Measurements from ENCODE around the gene BBS2.
"Not testable (repeated sequence)": the region's sequence is repeated elsewhere in the genome, so short reads cannot be mapped to it uniquely, and the experiment has no call there.

BBS2 gene

DNA sequence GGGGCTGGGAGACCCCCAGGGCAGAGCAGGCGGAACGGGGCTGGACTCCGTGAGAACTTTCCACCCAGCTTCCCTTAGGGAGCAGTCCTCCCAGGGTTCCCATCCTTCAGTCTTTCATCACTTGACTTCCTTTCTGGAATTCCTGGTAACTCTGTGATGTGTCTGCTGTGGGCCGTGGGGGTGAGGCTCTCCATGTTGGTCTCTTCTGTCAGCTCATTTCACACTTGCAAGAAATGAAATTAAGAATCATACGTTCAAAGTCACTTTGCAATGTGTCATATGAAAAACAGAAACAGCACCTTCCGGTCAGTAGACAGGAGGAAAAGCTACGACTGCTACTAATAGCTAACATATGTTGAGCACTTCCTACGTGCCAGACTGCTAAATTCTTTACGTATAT is 5.4 kb upstream of the BBS2 start:
- no peak for DNase-seq (ENCODE audit: low read depth)

DNA sequence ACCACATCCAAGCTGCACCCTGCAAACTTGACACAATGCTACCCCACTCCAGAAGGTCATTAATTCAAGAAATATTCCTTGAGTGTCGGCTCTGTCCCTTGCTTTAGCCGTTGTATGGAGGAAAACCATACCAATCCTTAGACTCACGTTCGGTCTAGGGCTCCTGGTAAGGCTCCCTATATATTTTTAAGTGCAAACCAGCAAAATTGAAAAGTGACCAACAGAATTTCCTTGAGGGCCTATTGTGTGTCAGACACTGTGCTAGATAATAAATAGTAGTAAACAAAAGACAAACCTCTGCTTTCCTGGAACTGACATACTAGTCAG is 390 bp upstream of the BBS2 start:
- no peak for DNase-seq (ENCODE audit: low read depth)

GRCh38 chr16:56518425-56518824 is 1.4 kb downstream of the BBS2 start:
- no peak for DNase-seq (ENCODE audit: low read depth)

DNA sequence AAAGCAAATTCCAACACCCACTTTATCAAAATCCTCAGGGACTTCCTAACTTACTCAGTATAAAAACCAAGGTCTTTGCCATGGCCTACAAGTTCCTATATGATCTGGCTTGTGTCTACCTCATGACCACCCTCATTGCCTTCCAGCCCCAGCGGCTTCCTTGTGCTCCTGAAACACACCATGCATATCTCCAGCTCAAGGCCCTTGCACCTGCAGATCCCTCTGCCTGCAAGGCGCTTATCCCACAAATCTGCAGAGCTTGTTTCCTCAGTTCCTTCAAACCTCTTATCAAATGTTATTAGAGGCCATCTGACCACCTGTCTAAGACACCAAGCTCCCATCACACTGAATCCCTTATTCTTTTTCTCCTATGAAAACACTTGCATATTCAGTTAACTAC is 2.6 kb downstream of the BBS2 start:
- DNase-seq (ENCODE audit: low read depth) = no peak

DNA sequence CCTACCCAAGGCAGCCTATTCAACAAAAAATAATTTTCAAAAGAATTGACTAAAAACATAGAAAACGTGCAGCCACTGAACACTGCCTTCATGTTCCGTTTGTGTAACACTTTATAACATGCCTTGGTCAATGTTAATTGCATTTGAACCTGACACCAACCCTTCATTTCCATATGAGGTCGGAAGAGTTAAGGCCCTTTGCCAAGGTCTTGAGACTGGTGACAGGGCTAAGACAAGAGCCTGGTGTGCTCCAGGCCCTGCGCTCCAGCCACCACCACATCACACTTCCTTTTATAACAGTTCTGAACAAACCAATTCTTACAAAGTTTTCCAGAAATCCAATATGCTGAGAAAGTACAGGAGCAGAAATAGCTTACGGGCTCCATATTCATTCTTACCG is 4.2 kb downstream of the BBS2 start:
- DNase-seq (ENCODE audit: low read depth) = no peak

DNA sequence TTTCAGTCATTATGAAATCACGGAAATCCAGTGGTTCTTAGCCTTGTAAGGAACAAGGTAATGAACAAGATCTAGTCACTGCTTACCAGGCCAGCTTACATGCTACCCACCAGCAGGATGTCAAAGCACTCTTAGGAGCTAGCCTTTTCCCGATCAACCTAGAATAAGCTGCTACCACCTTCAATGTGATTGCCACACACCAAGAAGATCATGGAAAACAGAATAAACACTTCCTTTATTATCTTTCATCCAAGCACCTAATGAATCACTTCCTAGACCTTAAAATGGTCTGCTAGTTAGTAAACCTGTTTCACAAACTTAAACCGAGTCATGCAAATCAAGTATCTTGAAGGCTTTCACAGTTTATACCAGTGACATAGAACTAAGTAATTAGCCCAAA is 5.0 kb downstream of the BBS2 start:
- no peak for DNase-seq (ENCODE audit: low read depth)

- peak; percentile 40 for DNase-seq (ENCODE audit: low read depth)
Measured at GRCh38 chr16:56513972-56514371, 5.9 kb downstream of the BBS2 start.

DNA sequence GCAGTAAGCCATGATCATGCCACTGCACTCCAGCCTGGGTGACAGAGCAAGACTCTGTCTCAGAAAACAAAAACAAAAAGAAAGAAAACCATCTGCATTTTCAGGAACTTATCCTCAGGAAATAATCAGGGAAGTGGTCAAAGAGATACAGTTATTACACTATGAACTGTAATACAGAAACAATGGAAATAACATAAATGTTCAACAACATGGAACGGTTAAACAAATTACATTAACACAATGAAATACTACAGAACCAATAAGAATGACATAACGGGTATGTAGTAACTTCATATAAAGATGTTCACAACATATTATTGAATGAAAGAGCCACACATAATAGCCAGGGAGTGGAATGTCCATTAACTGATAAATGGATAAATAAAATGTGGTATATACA is 6.7 kb downstream of the BBS2 start:
- no peak for DNase-seq (ENCODE audit: low read depth)

- no peak for DNase-seq (ENCODE audit: low read depth)
Measured at GRCh38 chr16:56512025-56512424, 7.8 kb downstream of the BBS2 start.

DNA sequence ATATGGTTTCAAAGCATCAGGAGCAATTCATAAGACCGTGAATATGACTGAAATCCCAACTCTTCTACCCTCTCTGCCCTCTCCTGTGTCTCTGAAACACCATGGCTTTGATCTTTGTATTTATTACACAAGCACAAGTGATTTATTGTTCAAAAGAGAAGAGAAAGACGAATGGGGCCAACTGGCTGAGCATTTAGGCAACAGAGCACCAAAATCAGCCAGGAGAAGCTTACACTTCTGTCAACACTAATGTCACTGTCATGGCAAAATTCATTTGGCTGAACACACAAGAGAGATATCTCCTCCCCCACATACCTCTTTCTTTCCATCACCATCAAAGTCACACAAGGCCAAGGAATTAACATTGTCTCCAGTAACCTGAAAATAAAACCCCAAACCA is 9.3 kb downstream of the BBS2 start:
- DNase-seq (ENCODE audit: low read depth) = no peak

DNA sequence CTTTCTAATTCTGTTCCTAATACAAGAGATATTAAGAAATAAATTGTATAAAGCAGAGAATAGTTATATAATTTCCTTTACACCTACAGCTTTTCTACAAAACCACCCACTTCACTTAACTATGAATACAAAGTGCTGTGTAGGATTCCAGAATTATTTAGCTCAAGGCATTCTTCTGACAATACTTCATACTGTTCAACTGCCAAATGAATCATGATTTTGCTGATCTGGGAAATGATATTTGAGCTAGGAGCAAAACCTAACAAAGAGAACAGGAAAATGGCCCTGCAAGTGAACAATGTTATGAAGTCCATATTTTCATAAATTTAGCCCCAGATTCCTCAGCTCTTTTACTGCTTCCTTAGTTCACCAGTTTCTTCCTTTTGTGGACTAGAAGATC is 12.9 kb downstream of the BBS2 start:
- peak; percentile 67 for DNase-seq (ENCODE audit: low read depth)

- no peak for DNase-seq (ENCODE audit: low read depth)
Measured at GRCh38 chr16:56505181-56505580, 14.6 kb downstream of the BBS2 start.

- no peak for DNase-seq (ENCODE audit: low read depth)
Measured at GRCh38 chr16:56493815-56494214, 26.0 kb downstream of the BBS2 start.

- DNase-seq (ENCODE audit: low read depth) = no peak
Measured at GRCh38 chr16:56493126-56493525, 26.7 kb downstream of the BBS2 start.

GRCh38 chr16:56491657-56492261 is 28.1 kb downstream of the BBS2 start:
- DNase-seq (ENCODE audit: low read depth) = no peak

- not testable (repeated sequence) for DNase-seq (ENCODE audit: low read depth)
Measured at GRCh38 chr16:56488868-56489267, 31.0 kb downstream of the BBS2 start.

GRCh38 chr16:56488035-56488434 is 31.8 kb downstream of the BBS2 start:
- no peak for DNase-seq (ENCODE audit: low read depth)

GRCh38 chr16:56483394-56483793 is 36.4 kb downstream of the BBS2 start:
- no peak for DNase-seq (ENCODE audit: low read depth)

GRCh38 chr16:56482683-56483236 is 37.1 kb downstream of the BBS2 start:
- no peak for DNase-seq (ENCODE audit: low read depth)

DNA sequence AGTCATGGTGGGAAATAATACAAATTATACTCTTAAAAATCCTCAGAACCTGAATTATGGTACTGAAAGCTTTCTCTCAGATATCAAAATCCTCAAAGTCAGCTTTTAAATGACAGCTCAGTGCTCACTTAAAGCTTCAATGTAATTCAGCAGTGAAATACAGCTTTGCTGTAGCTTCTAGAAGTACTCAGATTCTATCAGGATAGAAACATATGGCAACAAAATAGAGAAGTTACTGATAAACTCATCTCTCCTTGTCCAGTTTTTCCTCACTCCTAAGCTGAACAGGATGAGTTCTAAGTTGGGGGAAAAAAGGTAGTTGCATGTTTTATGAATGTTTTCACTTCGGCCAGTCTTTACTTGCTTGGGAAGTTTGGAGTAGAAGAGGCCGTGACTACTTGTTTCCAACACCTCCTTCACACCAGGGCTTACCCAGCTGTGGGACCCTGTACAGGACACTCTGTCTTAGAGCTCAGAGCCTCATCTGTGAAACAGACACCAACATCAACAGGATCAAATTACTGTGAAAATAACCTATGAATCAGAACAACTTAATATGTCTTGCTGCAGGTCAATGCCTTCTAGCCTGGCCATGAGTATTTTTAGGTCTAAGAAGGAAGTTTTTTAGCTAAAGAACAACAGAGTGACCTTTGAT is 38.2 kb downstream of the BBS2 start:
- DNase-seq (ENCODE audit: low read depth) = peak; percentile 26

DNA sequence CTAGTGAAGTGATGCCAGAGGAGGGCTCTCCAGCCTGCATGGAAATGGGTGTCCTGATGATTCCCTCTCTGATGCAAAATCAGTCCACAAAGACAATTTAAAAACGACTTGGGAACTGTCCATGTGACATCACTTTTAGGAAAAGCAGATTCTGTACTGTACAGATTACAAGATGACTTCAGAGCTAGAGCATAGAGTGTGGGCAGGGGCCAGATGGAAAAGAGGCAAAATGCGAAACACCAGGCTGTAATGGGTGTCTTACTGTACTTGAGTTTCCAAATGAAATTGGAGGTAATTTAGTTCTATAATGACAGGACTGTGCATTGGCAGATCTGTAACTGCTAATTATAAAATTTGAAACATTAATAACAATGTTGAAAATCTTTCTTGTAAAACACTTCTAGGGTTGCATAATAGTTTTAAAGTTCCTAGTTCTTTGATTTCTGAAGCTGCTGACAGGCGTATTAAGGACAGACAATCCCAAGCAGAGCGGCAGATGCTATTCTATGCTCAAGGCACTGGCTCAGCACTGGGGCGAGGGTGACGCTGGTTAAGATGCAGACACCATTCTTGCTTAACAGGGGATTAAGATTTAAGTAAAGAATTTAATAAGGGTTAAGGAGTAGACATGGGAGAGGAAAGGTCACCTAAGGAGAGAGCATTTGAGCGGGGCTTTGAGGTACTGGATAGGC is 38.9 kb downstream of the BBS2 start:
- DNase-seq (ENCODE audit: low read depth) = no peak

- no peak for DNase-seq (ENCODE audit: low read depth)
Measured at GRCh38 chr16:56479469-56479868, 40.4 kb downstream of the BBS2 start.

DNA sequence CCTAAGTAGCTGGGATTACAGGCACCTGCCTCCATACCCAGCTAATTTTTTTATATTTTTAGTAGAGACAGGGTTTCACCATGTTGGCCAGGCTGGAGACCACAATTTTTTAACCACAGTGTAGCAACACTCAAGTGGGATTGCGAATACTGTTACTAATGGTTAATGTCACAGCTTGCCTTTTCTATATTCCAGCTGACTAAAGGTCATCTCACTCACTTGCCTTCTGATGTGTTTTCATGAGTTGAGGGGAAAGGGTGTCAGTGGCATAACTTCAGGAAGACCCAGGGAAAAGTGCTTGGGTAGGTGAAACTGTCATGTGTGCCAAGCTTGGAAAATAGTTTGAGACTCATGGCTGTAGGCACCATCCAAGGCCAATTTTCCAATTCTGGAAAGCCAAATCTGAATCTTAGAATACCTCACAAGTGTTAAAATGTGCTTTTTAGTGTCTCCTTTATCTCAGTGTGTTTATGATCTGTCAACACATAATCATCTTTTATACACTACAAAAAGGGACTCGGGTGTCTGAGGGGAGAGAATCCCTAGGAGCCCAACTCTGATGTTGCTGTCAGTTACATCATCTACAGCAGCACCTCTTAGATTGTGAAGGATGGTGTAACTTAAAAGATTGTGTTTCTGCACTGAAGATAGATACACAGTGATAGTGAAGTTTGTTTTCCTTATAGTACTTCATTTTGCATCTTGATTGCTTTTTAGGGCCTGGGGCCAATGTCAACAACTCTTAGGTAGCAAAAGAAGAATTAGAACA is 41.4 kb downstream of the BBS2 start:
- no peak for DNase-seq (ENCODE audit: low read depth)

Data from non-pigmented ciliary epithelial cell (primary cell).